ENCODE measurements around the gene ZNF333.
"Not testable (repeated sequence)": the region's sequence is repeated elsewhere in the genome, so short reads cannot be mapped to it uniquely, and the experiment has no call there.

Gene ZNF333

GRCh38 chr19:14770136-14770535 lies 80.3 kb downstream of the ZNF333 start:
- DNase-seq (ENCODE audit: low read depth), result no peak
- H3K4me3 ChIP-seq (ENCODE audit: low read depth, low read length), result no peak overlapping the region
- TF ChIP-seq MYC (IDR thresholded peaks at IDR 0.05; ENCODE audit: low read depth, low read length) (no peak), POLR2A (IDR thresholded peaks at IDR 0.05; ENCODE audit: extremely low read depth, insufficient read length) (no peak), MAX (IDR thresholded peaks at IDR 0.05; ENCODE audit: low read depth, low read length) (no peak), CTCF (IDR thresholded peaks at IDR 0.05; ENCODE audit: low read depth, low read length) (no peak)

GRCh38 chr19:14770944-14771839 lies 81.3 kb downstream of the ZNF333 start:
- TF ChIP-seq POLR2A (IDR thresholded peaks at IDR 0.05; ENCODE audit: extremely low read depth, insufficient read length) (no peak), MAX (IDR thresholded peaks at IDR 0.05; ENCODE audit: low read depth, low read length) (no peak), MYC (IDR thresholded peaks at IDR 0.05; ENCODE audit: low read depth, low read length) (no peak), CTCF (IDR thresholded peaks at IDR 0.05; ENCODE audit: low read depth, low read length) (no peak)
- H3K4me3 ChIP-seq (ENCODE audit: low read depth, low read length), result no peak overlapping the region
- DNase-seq (ENCODE audit: low read depth), result peak; percentile 40

- no peak for TF ChIP-seq MAX (IDR thresholded peaks at IDR 0.05; ENCODE audit: low read depth, low read length)
- TF ChIP-seq POLR2A (IDR thresholded peaks at IDR 0.05; ENCODE audit: extremely low read depth, insufficient read length), result no peak
- no peak for TF ChIP-seq CTCF (IDR thresholded peaks at IDR 0.05; ENCODE audit: low read depth, low read length)
- no peak for TF ChIP-seq MYC (IDR thresholded peaks at IDR 0.05; ENCODE audit: low read depth, low read length)
- H3K4me3 ChIP-seq (ENCODE audit: low read depth, low read length), result no peak overlapping the region
- no peak for DNase-seq (ENCODE audit: low read depth)
Measured at GRCh38 chr19:14772467-14772866, 82.6 kb downstream of the ZNF333 start.

- no peak for TF ChIP-seq MAX (IDR thresholded peaks at IDR 0.05; ENCODE audit: low read depth, low read length)
- no peak for TF ChIP-seq CTCF (IDR thresholded peaks at IDR 0.05; ENCODE audit: low read depth, low read length)
- no peak for TF ChIP-seq MYC (IDR thresholded peaks at IDR 0.05; ENCODE audit: low read depth, low read length)
- TF ChIP-seq POLR2A (IDR thresholded peaks at IDR 0.05; ENCODE audit: extremely low read depth, insufficient read length), result no peak
- DNase-seq (ENCODE audit: low read depth), result no peak
- H3K4me3 ChIP-seq (ENCODE audit: low read depth, low read length), result no peak overlapping the region
Measured at GRCh38 chr19:14772995-14773394, 83.1 kb downstream of the ZNF333 start.

- not testable (repeated sequence) for H3K4me3 ChIP-seq (ENCODE audit: low read depth, low read length); DNase-seq (ENCODE audit: low read depth)
Measured at GRCh38 chr19:14773722-14774121, 83.9 kb downstream of the ZNF333 start.

GRCh38 chr19:14774373-14774772 lies 84.5 kb downstream of the ZNF333 start:
- TF ChIP-seq POLR2A (IDR thresholded peaks at IDR 0.05; ENCODE audit: extremely low read depth, insufficient read length) (no peak), CTCF (IDR thresholded peaks at IDR 0.05; ENCODE audit: low read depth, low read length) (no peak), MAX (IDR thresholded peaks at IDR 0.05; ENCODE audit: low read depth, low read length) (no peak), MYC (IDR thresholded peaks at IDR 0.05; ENCODE audit: low read depth, low read length) (no peak)
- no peak overlapping the region for H3K4me3 ChIP-seq (ENCODE audit: low read depth, low read length)
- DNase-seq (ENCODE audit: low read depth), result no peak

- DNase-seq (ENCODE audit: low read depth), result not testable (repeated sequence)
- peak overlapping the region; percentile 69 for H3K4me3 ChIP-seq (ENCODE audit: low read depth, low read length)
Measured at GRCh38 chr19:14775326-14775725, 85.5 kb downstream of the ZNF333 start.

Data from NB4 (cell line).